Measurements from ENCODE around the gene CDCP2. TPM values are rescaled to one million over a fixed set of nuclear protein-coding genes. Genes with fewer than 3 reads are reported as not detected.

Gene CDCP2
- not detected in 2 replicates for total RNA-seq (2014; rRNA removed; shearing (Covaris generic))

DNA sequence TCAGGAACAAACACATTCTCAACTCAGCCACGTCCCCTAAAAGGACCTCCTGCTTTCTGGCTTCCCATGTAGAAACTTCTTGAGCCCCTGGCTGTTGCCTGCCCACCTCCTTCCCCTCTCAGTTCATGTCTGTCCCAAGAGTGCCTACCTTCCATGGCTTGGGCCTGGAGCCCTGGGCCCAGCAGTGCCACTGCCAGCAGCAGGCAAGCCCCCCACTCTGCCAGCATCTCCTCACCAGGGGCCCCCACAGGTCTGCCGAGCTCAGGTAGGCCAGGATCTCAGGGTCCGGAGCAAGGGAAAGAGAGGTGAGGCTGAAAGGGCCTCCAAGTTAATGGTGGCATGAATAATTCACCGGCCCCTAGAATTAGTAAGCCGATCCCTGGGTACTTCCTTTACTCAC, at the start of gene CDCP2:
Gene CDCP2 (minus strand): TSS at position 305 of the 400 bp plus-strand sequence. CDS start 78 bp downstream, at position 227.
- Histone ChIP-seq H3K9me3 (replicated peaks) (no peaks in the 10 kb centered on the region), H3K4me1 (no peaks in the 10 kb centered on the region), H3K4me3 (no peak within 1 kb of the TSS), H3K36me3 (no peaks in the 10 kb centered on the region), H3K27ac (no peak within 1 kb of the TSS), H3K27me3 (peaks cover 3% of the 10 kb centered on the region; the same call in 1 of the 2 replicates)
- DNase-seq = no peak

DNA sequence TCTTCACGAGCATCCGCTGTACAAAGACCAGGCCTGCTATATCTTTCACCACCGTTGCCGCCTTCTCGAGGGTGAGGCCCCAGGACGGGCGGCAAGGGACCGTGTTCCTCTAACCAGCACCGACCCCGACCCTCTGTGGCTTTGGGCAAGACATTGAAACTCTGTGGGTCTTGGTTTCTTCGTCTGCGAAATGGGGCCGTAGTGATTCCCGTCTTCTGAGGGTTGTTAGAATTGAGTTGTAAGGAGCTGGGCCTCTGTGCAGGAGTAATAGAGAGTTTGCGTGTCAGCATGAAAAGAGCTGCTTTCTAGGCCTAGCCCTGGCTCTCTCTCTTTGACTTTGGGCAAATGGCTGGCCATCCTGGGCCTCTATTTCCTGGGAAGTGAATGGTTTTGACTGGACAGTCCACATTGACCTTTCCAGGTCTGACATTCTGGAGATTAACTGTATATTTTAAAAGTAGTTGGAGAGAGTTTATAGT, 47.8 kb upstream of the CDCP2 start:
- H3K27me3 ChIP-seq = no peaks in the 10 kb centered on the region
- H3K27ac ChIP-seq = peak overlapping the region; percentile 65
- no peak for DNase-seq

GRCh38 chr1:54199765-54200518, 47.1 kb upstream of the CDCP2 start, which contains the start of the genes CYB5RL and MRPL37:
CYB5RL (minus strand) TSS chr1:54200030; CDS start chr1:54195616, 4,414 bp downstream.
MRPL37 (plus strand) TSS chr1:54200167; CDS start chr1:54200244, 77 bp downstream.
- DNase-seq = peak; percentile 96 to 98
- H3K27ac ChIP-seq = peak within 1 kb of the TSS; percentile 65
- H3K27me3 ChIP-seq = no peaks in the 10 kb centered on the region
- peaks cover 3% of the 10 kb centered on the region for H3K4me1 ChIP-seq
- no peaks in the 10 kb centered on the region for H3K9me3 ChIP-seq (replicated peaks)
- H3K4me3 ChIP-seq = peak within 1 kb of the TSS; percentile 83
- H3K36me3 ChIP-seq = peaks cover 13% of the 10 kb centered on the region

More for the DNA sequence above, 47.8 kb upstream of the CDCP2 start:
- no peaks in the 10 kb centered on the region for H3K9me3 ChIP-seq (replicated peaks)
- peaks cover 3% of the 10 kb centered on the region for H3K4me1 ChIP-seq
- H3K4me3 ChIP-seq = peak overlapping the region; percentile 83
- H3K36me3 ChIP-seq = peaks cover 20% of the 10 kb centered on the region

DNA sequence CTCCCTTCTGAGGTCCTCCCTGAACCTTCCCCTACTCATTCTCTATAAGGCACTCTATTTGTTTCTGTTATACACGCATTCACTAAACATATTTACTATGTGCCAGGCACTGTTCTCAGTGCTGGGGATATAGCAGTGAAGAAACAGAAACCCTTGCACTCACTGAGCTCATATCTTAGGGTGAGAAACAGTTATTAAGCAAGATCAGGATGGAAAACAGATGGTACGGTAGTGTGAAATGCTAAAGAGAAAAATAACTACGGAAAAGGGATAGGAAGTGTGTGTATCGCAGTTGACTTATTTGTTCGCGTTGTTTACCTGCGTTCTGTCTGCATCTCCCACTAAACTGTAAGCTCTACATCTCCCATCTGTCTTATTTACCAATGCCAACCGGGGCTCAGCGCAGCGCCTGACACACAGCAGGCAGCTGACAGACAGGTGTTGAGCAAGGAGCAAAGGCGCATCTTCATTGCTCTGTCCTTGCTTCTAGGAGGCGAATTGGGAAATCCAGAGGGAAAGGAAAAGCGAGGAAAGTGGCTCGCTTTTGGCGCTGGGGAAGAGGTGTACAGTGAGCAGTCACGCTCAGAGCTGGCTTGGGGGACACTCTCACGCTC, 46.5 kb upstream of the CDCP2 start:
- Histone ChIP-seq H3K27me3 (no peaks in the 10 kb centered on the region), H3K4me1 (peaks cover 3% of the 10 kb centered on the region), H3K27ac (no peak overlapping the region; the same call in 1 of the 2 replicates), H3K36me3 (peaks cover 8% of the 10 kb centered on the region), H3K9me3 (replicated peaks) (no peaks in the 10 kb centered on the region), H3K4me3 (peak overlapping the region; percentile 83)
- no peak for DNase-seq

- Histone ChIP-seq H3K27ac (no peak overlapping the region), H3K4me3 (no peak overlapping the region), H3K9me3 (replicated peaks) (no peaks in the 10 kb centered on the region), H3K4me1 (no peaks in the 10 kb centered on the region), H3K27me3 (no peaks in the 10 kb centered on the region), H3K36me3 (no peaks in the 10 kb centered on the region)
- DNase-seq = no peak
These were observed 40.7 kb upstream of the CDCP2 start for GRCh38 chr1:54193453-54193852.

DNA sequence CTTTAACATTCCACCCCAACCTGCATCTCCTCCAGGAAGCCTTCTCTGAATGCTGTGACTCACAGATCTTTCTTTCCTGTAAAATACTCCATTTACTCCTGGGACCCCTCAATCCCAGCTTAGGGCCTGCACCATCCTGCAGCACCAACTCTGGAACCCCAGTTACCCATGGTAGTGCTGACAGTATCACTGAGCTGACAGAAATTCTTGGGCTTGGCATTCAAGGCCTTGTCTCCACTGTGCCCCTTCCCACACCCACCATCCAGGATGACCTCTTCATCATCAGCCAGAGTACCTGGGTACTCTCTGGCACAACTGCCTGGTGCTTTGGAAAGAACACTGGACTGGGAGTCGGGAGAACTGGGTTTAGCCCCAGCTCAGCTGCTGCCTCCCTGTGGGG, 38.7 kb upstream of the CDCP2 start:
- no peaks in the 10 kb centered on the region for H3K4me1 ChIP-seq
- DNase-seq = no peak
- H3K27me3 ChIP-seq = no peaks in the 10 kb centered on the region
- no peak overlapping the region for H3K27ac ChIP-seq
- H3K4me3 ChIP-seq = no peak overlapping the region
- no peaks in the 10 kb centered on the region for H3K36me3 ChIP-seq
- no peaks in the 10 kb centered on the region for H3K9me3 ChIP-seq (replicated peaks)

DNA sequence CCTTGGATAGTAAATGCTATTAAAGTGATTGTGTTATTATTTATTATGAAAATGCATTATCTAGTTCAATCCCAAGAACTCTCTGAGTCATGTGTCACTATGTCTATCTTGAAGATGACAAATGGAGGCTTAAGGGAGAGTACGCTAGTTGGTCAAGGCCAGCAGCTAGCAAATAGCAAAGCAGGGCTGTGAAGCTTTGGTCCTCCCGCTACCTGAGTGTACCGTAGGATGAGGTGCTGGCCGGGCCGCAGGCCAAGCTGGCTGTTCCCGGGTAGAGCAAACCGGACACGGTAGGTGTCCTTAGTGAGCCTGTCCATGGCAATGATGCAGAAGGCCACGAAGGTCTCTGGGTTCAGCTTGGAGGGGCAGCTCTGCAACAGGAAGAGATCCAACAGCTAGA, 37.7 kb upstream of the CDCP2 start:
- Histone ChIP-seq H3K36me3 (no peaks in the 10 kb centered on the region), H3K27me3 (no peaks in the 10 kb centered on the region), H3K27ac (no peak overlapping the region), H3K4me3 (no peak overlapping the region), H3K9me3 (replicated peaks) (no peaks in the 10 kb centered on the region), H3K4me1 (no peaks in the 10 kb centered on the region)
- no peak for DNase-seq

GRCh38 chr1:54188291-54188690, 35.5 kb upstream of the CDCP2 start:
- Histone ChIP-seq H3K27me3 (no peaks in the 10 kb centered on the region), H3K36me3 (no peaks in the 10 kb centered on the region), H3K4me3 (no peak overlapping the region), H3K27ac (no peak overlapping the region), H3K9me3 (replicated peaks) (no peaks in the 10 kb centered on the region), H3K4me1 (no peaks in the 10 kb centered on the region)
- no peak for DNase-seq

DNA sequence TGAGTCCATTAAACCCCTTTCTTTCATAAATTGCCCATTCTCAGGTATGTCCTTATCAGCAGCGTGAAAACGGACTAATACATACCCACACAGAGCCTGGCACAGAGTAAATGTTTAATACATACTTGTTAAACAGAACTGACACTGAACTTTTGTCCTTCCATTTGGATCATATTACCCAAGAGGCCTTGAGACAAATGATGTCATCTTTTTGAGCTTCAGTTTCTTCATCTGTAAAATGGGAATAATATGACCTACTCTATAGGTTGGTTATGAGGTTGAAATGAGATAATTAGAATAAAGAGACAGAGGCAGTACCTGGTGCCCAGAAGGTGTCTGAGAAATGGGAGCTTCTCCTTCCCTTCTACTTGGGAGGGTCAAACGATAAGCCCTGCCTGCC, 33.3 kb upstream of the CDCP2 start:
- Histone ChIP-seq H3K27me3 (no peaks in the 10 kb centered on the region), H3K4me1 (no peaks in the 10 kb centered on the region; the same call in 1 of the 2 replicates), H3K27ac (no peak overlapping the region), H3K9me3 (replicated peaks) (no peaks in the 10 kb centered on the region), H3K4me3 (no peak overlapping the region), H3K36me3 (no peaks in the 10 kb centered on the region; the same call in 1 of the 2 replicates)
- DNase-seq = no peak

GRCh38 chr1:54180701-54181360, 28.0 kb upstream of the CDCP2 start:
- H3K36me3 ChIP-seq = no peaks in the 10 kb centered on the region; the same call in 1 of the 2 replicates

GRCh38 chr1:54178296-54179070, 25.7 kb upstream of the CDCP2 start:
- no peak for DNase-seq
- Histone ChIP-seq H3K9me3 (replicated peaks) (no peaks in the 10 kb centered on the region), H3K4me1 (no peaks in the 10 kb centered on the region; the same call in 1 of the 2 replicates), H3K4me3 (no peak overlapping the region), H3K27me3 (no peaks in the 10 kb centered on the region), H3K27ac (no peak overlapping the region), H3K36me3 (no peaks in the 10 kb centered on the region; the same call in 1 of the 2 replicates)

More at GRCh38 chr1:54180701-54181360, 28.0 kb upstream of the CDCP2 start:
- Histone ChIP-seq H3K27me3 (no peaks in the 10 kb centered on the region), H3K4me3 (no peak overlapping the region), H3K4me1 (no peaks in the 10 kb centered on the region; the same call in 1 of the 2 replicates), H3K27ac (peak overlapping the region; percentile 2; the same call in 1 of the 2 replicates), H3K9me3 (replicated peaks) (no peaks in the 10 kb centered on the region)
- DNase-seq = peak; percentile 42 to 54

- DNase-seq = no peak
- Histone ChIP-seq H3K27me3 (no peaks in the 10 kb centered on the region), H3K4me3 (no peak overlapping the region), H3K36me3 (no peaks in the 10 kb centered on the region), H3K9me3 (replicated peaks) (no peaks in the 10 kb centered on the region), H3K27ac (no peak overlapping the region), H3K4me1 (no peaks in the 10 kb centered on the region; the same call in 1 of the 2 replicates)
These were observed 24.9 kb upstream of the CDCP2 start for GRCh38 chr1:54177726-54178125.

GRCh38 chr1:54176621-54177327, 24.0 kb upstream of the CDCP2 start:
- no peaks in the 10 kb centered on the region for H3K27me3 ChIP-seq
- DNase-seq = no peak
- H3K9me3 ChIP-seq (replicated peaks) = no peaks in the 10 kb centered on the region
- no peak overlapping the region for H3K4me3 ChIP-seq
- no peaks in the 10 kb centered on the region; the same call in 1 of the 2 replicates for H3K4me1 ChIP-seq
- H3K36me3 ChIP-seq = no peaks in the 10 kb centered on the region
- no peak overlapping the region for H3K27ac ChIP-seq
